Endothelial cell of hepatic sinusoid (primary cell): ENCODE measurements around the gene SZRD1.

Experiments used
- in situ Hi-C: cut with HindIII; loops from 2 replicates; pipeline ENCODE4 v1.10.0; 2017; ENCODE audit warnings: low sequenced_read_pairs

SZRD1 gene

DNA sequence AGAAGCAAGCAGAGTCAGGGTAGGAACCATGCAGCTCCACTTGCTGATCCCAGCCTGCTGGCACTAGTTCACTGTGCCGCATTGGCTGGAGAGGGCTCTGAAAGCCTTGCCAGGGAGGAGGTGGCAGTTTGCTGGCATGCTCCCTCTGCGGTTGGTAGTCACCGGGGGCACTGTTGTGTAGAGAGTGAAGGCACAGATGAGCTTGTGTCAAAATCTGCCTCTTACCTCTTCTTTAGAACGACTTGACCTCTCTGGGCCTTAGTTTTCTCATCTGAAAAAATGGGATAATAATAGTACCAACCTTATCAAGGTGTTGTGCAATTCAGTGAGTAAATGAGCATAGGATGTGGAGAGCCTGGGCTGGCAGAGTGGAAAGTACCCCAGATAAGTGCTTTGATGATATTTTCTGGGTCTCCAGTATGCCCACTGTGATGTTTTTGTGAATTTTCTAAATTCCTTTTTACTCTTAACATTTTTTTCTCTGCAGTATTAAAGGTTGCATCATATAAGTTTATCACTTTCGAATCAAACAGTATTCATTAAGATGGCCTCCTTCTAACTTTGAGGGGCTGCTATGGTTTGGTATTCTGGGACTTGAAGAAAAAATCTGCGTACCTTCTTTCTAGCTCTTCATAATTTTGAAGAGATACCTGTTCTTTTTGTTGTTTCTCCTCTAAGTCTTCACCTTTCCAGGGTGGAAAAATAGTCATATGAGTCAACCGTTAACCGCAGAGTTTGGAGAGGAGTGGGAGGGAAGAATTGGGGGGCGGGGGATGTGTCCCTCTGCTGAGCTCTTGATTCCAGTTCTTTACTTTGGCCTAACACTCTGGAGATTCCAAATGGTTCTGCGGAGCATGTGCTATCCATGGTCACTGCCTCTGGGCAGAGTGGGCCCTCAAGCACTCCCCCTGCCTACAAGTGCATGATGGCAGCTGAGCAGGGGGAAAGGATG lies 26.8 kb downstream of the SZRD1 start:
- in situ Hi-C loops, result loop anchor here (5.0 kb wide), 1 partner anchor 38 kb away; no protein-coding TSS in a partner anchor

- in situ Hi-C loops, result loop anchor here (5.0 kb wide), 1 partner anchor 37 kb away; no protein-coding TSS in a partner anchor
Measured at GRCh38 chr1:16394977-16395376, 27.9 kb downstream of the SZRD1 start.

DNA sequence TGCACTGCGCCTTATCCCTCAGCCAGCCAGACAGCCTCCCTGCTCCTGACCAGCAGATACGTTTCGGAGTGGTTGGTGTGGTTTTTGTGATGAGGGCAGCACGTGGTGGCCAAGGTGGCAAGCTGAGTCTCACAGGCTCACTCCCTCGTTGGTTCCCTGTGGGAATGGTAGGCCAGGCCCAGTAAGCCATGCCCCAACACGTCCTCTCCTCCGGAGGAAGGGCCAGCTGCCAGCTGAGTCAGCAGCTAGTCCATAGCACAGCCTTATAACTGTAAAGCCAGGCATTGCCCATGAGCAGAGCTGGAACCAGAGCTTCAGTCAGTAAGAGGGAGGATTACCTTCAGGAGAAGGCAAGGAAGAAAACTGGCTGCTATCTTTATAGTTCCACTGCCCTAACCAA lies 29.5 kb downstream of the SZRD1 start:
- in situ Hi-C loops, result no loop called here

- in situ Hi-C loops, result no loop called here
Measured at GRCh38 chr1:16397120-16397519, 30.1 kb downstream of the SZRD1 start.

GRCh38 chr1:16398371-16398953 lies 31.4 kb downstream of the SZRD1 start:
- in situ Hi-C loops, result no loop called here

GRCh38 chr1:16402742-16403141 lies 35.7 kb downstream of the SZRD1 start:
- in situ Hi-C loops, result no loop called here

- in situ Hi-C loops, result no loop called here
Measured at GRCh38 chr1:16405441-16405840, 38.4 kb downstream of the SZRD1 start.

DNA sequence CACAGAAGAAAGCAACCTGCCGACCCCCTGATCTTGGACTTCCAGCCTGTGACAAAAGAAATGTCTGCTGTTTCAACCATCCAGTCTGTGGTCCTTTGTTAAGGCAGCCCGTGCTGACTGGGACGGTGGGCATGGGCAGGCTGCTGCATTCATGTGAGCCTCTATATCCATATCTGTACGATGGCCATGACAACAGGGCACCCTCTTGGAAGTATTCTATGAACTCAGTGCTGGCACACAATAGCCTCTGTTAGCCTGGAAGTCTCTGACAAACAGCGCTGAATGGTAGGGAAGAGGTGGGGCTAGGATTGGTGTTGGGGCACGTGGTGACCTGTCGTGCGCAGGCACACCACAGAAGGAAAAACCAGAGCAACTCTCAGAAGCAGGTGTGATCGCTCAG lies 39.8 kb downstream of the SZRD1 start:
- in situ Hi-C loops, result no loop called here

DNA sequence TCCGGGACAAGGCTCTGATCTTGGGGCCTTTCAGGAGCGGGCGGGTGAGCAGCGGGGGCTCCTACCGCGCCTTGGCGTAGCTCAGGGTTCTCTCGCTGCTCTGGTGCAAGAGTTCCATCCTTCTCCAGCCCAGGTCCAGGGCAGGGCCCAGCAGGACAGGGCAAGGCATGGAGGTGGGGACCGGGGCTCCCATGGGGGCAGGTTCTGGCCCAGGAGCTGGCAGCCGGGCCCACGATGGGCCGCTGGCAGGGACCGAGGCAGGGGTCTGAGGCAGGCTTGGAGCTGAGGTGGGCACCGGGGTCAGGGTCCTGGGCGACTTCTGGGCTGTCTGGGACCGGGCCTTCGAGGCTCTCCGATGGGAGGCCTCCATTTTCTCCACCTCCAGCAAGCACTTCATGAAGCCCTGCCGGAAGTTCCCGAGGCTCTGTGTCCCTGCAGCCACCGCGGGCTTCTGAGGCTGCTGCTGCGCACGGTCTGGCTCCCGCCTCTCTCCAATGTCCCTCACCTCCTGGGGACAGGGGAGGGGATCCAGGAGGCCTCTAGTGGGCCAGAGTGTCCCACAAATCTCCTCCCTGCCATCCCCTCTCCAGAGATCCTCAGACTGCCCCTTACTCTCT lies 42.6 kb downstream of the SZRD1 start:
- in situ Hi-C loops, result no loop called here

- in situ Hi-C loops, result no loop called here
Measured at GRCh38 chr1:16410803-16411202, 43.8 kb downstream of the SZRD1 start.

GRCh38 chr1:16413191-16413590 lies 46.1 kb downstream of the SZRD1 start:
- in situ Hi-C loops, result no loop called here

DNA sequence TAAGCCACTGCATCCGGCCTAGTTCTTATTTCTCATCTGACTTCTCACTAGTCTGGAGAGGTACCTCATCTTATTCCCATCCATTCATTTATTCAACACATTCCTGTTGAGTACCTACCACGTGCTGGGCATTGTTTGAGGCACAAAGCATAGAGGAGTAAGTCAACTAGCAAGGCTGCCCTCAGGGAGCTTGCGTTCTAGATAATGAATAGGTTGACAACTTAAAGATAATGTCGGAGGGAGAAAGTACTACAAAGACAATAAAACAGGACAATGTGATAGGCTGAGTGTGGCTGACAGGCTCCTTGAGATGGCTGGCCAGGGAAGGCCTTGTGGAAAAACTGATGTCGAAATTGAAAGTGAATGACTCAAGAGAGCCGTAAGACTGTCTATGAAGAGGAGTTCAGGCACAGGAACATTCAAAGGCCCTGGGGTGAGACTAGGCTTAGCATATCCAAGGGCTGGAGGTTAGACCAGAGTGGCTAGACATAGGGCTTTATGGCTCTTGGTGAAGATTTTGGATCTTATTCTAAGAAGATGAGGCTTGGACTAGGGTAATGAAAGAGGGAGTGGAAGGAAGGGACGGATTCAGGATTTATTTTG lies 51.9 kb downstream of the SZRD1 start:
- in situ Hi-C loops, result no loop called here

DNA sequence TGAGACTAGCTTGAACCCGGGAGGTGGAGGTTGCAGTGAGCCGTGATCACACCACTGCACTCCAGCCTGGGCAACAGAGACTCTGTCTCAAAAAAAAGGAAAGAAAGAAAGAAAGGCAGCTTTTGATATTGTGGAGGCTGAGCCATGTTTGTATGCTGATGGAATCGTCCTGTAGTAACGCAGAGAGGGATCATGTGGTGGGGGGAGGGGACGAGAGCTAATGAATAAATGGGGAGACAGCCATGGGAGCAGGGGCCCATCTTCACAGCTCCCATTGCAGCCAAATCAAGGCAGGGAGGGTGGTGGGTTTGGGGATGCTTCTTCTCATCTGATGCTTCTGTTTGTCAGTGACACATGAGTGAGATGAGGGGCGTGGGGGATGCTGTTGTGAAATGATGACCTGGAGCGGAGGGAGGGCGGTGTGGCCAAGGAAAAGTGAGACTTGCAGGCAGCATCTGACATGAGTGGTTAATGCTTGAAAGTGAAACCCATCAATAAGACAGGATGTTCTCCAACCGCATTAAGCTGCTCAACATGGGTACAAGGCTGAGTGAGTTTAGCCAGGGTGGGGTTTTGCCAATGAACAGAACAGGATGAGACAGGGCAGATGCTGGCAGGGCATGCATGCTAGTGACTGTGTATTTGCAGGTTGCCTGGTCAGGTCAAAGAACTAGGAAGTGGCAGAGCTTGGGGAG lies 53.5 kb downstream of the SZRD1 start:
- in situ Hi-C loops, result no loop called here

GRCh38 chr1:16421201-16421600 lies 54.2 kb downstream of the SZRD1 start:
- in situ Hi-C loops, result no loop called here

GRCh38 chr1:16422041-16422440 lies 55.0 kb downstream of the SZRD1 start:
- in situ Hi-C loops, result no loop called here

GRCh38 chr1:16425125-16426025 lies 58.3 kb downstream of the SZRD1 start:
- in situ Hi-C loops, result no loop called here

DNA sequence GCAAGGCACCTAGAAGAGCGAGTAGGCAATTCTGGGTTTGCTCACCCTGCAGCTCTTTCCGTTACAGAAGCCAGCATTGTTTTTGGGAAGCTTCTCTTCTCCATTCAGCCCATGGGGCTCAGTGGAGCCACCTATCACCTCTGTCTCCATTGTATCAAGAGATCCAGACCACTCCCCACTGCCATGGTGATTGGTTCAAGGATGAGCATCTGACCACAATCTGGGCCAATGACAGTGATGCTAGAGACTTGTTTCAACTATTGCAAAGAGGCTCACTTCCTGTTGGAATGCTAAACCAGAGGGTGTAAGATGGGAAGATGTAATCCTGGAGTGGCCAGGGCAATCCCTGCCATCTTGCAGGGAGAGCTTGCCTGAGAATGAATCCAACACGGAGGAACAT lies 63.6 kb downstream of the SZRD1 start:
- in situ Hi-C loops, result loop anchor here (5.0 kb wide), 1 partner anchor 38 kb away; no protein-coding TSS in a partner anchor

- in situ Hi-C loops, result loop anchor here (5.0 kb wide), 1 partner anchor 41 kb away; no protein-coding TSS in a partner anchor
Measured at GRCh38 chr1:16433030-16433429, 66.0 kb downstream of the SZRD1 start.

- in situ Hi-C loops, result loop anchor here (5.0 kb wide), 1 partner anchor 42 kb away; no protein-coding TSS in a partner anchor
Measured at GRCh38 chr1:16434007-16434406, 67.0 kb downstream of the SZRD1 start.
